OCI-LY1 (cell line): ENCODE measurements around the gene MED14.

ENCODE experiments used
- CTCF ChIP-seq: fragments of 200-600 bp; sonication (generic), shearing (Covaris generic); IDR thresholded peaks from 2 replicates; pipeline ENCODE4 v1.5.1; 2017; ENCODE audit warnings: mild to moderate bottlenecking, antibody characterized with exemption, low read length, moderate library complexity, mixed read lengths
- EZH2 ChIP-seq: fragments of 200-600 bp; sonication (generic), shearing (Covaris generic); IDR thresholded peaks from 2 replicates; pipeline ENCODE4 v1.8.0; 2017; ENCODE audit warnings: borderline replicate concordance, mixed run types, mild to moderate bottlenecking, antibody characterized with exemption, low read length, moderate library complexity, mixed read lengths

GRCh38 chrX:40651620-40652223, 83.6 kb downstream of the MED14 start:
- TF ChIP-seq CTCF (peak; percentile 56), EZH2 (no peak)
